Activated T-helper 1 cell treated with anti-CD3 and anti-CD28 coated beads, Interleukin-12 subunit alpha, Interleukin-12 subunit beta, Interleukin-2, Interleukin-4 antibody, amounts not matched to agents 30 ng/mL and 10 ng/mL and 1 ng/mL, durations not matched to agents 14 hours and 24 hours and 36 hours (primary cell): ENCODE results near the gene RGS16. TPM values are rescaled to one million over a fixed set of nuclear protein-coding genes. Genes with fewer than 3 reads are reported as not detected.

ENCODE experiments used
- DNase-seq: peaks from one replicate; pipeline ENCODE4 v3.0.0; 2021; ENCODE audit warnings: low spot score
- H3K27ac Mint-ChIP-seq: one replicate; pipeline ENCODE4 v1.8.0; 2021; ENCODE audit warnings: mild to moderate bottlenecking, mixed read lengths
- H3K27me3 Mint-ChIP-seq: one replicate; pipeline ENCODE4 v1.8.0; 2022; ENCODE audit warnings: mild to moderate bottlenecking, moderate library complexity, mixed read lengths; ENCODE audit not compliant: insufficient read depth
- H3K36me3 Mint-ChIP-seq: one replicate; pipeline ENCODE4 v1.8.0; 2021; ENCODE audit warnings: low read depth, mixed read lengths
- H3K4me1 Mint-ChIP-seq: one replicate; pipeline ENCODE4 v1.8.0; 2021; ENCODE audit warnings: low read depth, mixed read lengths
- H3K4me3 Mint-ChIP-seq: one replicate; pipeline ENCODE4 v1.8.0; 2021; ENCODE audit warnings: mild to moderate bottlenecking, moderate library complexity, mixed read lengths
- H3K9me3 Mint-ChIP-seq: one replicate; pipeline ENCODE4 v1.8.0; 2021; ENCODE audit warnings: mixed read lengths
- intact Hi-C: fragments of 100-400 bp; cut with micrococcal nuclease; formaldehyde crosslinking; loops from one replicate; pipeline ENCODE4 v1.15.1; 2024
- total RNA-seq: library from RNA; stranded (reverse); gene quantifications from 2 replicates; pipeline ENCODE4 v1.2.3, GENCODE V29; 2022

Gene RGS16
- total RNA-seq, 1 donor from 2014 or later: 138 TPM

GRCh38 chr1:182560392-182560984 lies 43.7 kb downstream of the RGS16 start:
- H3K9me3 Mint-ChIP-seq: no peaks in the 10 kb centered on the region
- H3K4me1 Mint-ChIP-seq: no peaks in the 10 kb centered on the region
- intact Hi-C loops: no loop called here
- no peaks in the 10 kb centered on the region for H3K36me3 Mint-ChIP-seq
- no peak overlapping the region for H3K27ac Mint-ChIP-seq
- peaks cover 7% of the 10 kb centered on the region for H3K27me3 Mint-ChIP-seq
- no peak overlapping the region for H3K4me3 Mint-ChIP-seq
- no peak for DNase-seq

- H3K9me3 Mint-ChIP-seq: peaks cover 6% of the 10 kb centered on the region
- H3K27me3 Mint-ChIP-seq: peaks cover 3% of the 10 kb centered on the region
- intact Hi-C loops: no loop called here
- no peak for DNase-seq
- no peaks in the 10 kb centered on the region for H3K36me3 Mint-ChIP-seq
- H3K4me1 Mint-ChIP-seq: no peaks in the 10 kb centered on the region
- no peak overlapping the region for H3K4me3 Mint-ChIP-seq
- H3K27ac Mint-ChIP-seq: no peak overlapping the region
Observed at GRCh38 chr1:182556279-182556678, 47.9 kb downstream of the RGS16 start.

GRCh38 chr1:182555493-182555892 lies 48.7 kb downstream of the RGS16 start:
- Mint-ChIP-seq H3K36me3 (no peaks in the 10 kb centered on the region), H3K27me3 (peaks cover 3% of the 10 kb centered on the region), H3K4me3 (no peak overlapping the region)

GRCh38 chr1:182552527-182552926 lies 51.7 kb downstream of the RGS16 start:
- H3K9me3 Mint-ChIP-seq: peaks cover 6% of the 10 kb centered on the region
- no peak for DNase-seq
- no peak overlapping the region for H3K27ac Mint-ChIP-seq

More at GRCh38 chr1:182555493-182555892, 48.7 kb downstream of the RGS16 start:
- no peak overlapping the region for H3K27ac Mint-ChIP-seq
- H3K9me3 Mint-ChIP-seq: peaks cover 6% of the 10 kb centered on the region
- no peaks in the 10 kb centered on the region for H3K4me1 Mint-ChIP-seq
- DNase-seq: no peak
- intact Hi-C loops: no loop called here

GRCh38 chr1:182549811-182550210 lies 54.4 kb downstream of the RGS16 start:
- DNase-seq: no peak
- Mint-ChIP-seq H3K27ac (no peak overlapping the region), H3K9me3 (peaks cover 6% of the 10 kb centered on the region), H3K4me1 (no peaks in the 10 kb centered on the region), H3K4me3 (no peak overlapping the region), H3K27me3 (peaks cover 9% of the 10 kb centered on the region), H3K36me3 (no peaks in the 10 kb centered on the region)
- intact Hi-C loops: no loop called here

More at GRCh38 chr1:182552527-182552926, 51.7 kb downstream of the RGS16 start:
- H3K36me3 Mint-ChIP-seq: no peaks in the 10 kb centered on the region
- peaks cover 3% of the 10 kb centered on the region for H3K27me3 Mint-ChIP-seq
- no peak overlapping the region for H3K4me3 Mint-ChIP-seq
- intact Hi-C loops: no loop called here
- H3K4me1 Mint-ChIP-seq: no peaks in the 10 kb centered on the region

GRCh38 chr1:182549346-182549745 lies 54.8 kb downstream of the RGS16 start:
- Mint-ChIP-seq H3K27me3 (peaks cover 13% of the 10 kb centered on the region), H3K36me3 (no peaks in the 10 kb centered on the region), H3K4me3 (no peak overlapping the region), H3K27ac (no peak overlapping the region), H3K9me3 (peaks cover 6% of the 10 kb centered on the region), H3K4me1 (no peaks in the 10 kb centered on the region)
- DNase-seq: no peak
- intact Hi-C loops: no loop called here

Other genes starting within 250 kb of the RGS16 start
- gene GLUL, start 212.6 kb downstream of the RGS16 start, total RNA-seq: 89.6 and 101 TPM in 2 replicates
- not detected in 2 replicates for gene TEDDM1, start 203.7 kb downstream of the RGS16 start, total RNA-seq
- gene RGSL1, start 154.2 kb downstream of the RGS16 start, total RNA-seq: not detected in 2 replicates
- gene RNASEL, start 15.1 kb downstream of the RGS16 start, total RNA-seq: 4.6 and 5.0 TPM in 2 replicates
- gene RGS8, start 80.2 kb upstream of the RGS16 start, total RNA-seq: not detected in 2 replicates
- gene NPL, start 185.4 kb upstream of the RGS16 start, total RNA-seq: 6.4 and 6.9 TPM in 2 replicates
- gene DHX9, start 235.0 kb upstream of the RGS16 start, total RNA-seq: 346 and 355 TPM in 2 replicates